GM10847 (cell line): ENCODE results near the gene RIC8B.

Experiments used
- POLR2A ChIP-seq: IDR thresholded peaks from 2 replicates; pipeline ENCODE4 v1.6.1; 2011; ENCODE audit not compliant: insufficient read length; ENCODE audit errors: extremely low read depth

RIC8B gene

GRCh38 chr12:106774005-106774807 is at the start of gene RIC8B:
TSS of gene RIC8B (plus strand) at chr12:106774682. CDS start at chr12:106774746, 64 bp downstream.
- peak; percentile 66 for TF ChIP-seq POLR2A

GRCh38 chr12:106724934-106725333 is 49.5 kb upstream of the RIC8B start:
- TF ChIP-seq POLR2A = no peak

GRCh38 chr12:106729611-106730010 is 44.9 kb upstream of the RIC8B start:
- TF ChIP-seq POLR2A = no peak

- no peak for TF ChIP-seq POLR2A
Observed at GRCh38 chr12:106732890-106733289, 41.6 kb upstream of the RIC8B start.

GRCh38 chr12:106733660-106734059 is 40.8 kb upstream of the RIC8B start:
- TF ChIP-seq POLR2A = no peak

GRCh38 chr12:106736051-106736957 is 38.2 kb upstream of the RIC8B start:
- TF ChIP-seq POLR2A = no peak

- no peak for TF ChIP-seq POLR2A
Observed at GRCh38 chr12:106739318-106739717, 35.2 kb upstream of the RIC8B start.

- no peak for TF ChIP-seq POLR2A
Observed at GRCh38 chr12:106739815-106740530, 34.5 kb upstream of the RIC8B start.

- no peak for TF ChIP-seq POLR2A
Observed at GRCh38 chr12:106740818-106741217, 33.7 kb upstream of the RIC8B start.

GRCh38 chr12:106741247-106741646 is 33.2 kb upstream of the RIC8B start:
- TF ChIP-seq POLR2A = no peak

GRCh38 chr12:106743270-106743988 is 31.1 kb upstream of the RIC8B start:
- TF ChIP-seq POLR2A = no peak

GRCh38 chr12:106744600-106744999 is 29.9 kb upstream of the RIC8B start:
- no peak for TF ChIP-seq POLR2A

- TF ChIP-seq POLR2A = no peak
Observed at GRCh38 chr12:106745181-106745745, 29.2 kb upstream of the RIC8B start.

- no peak for TF ChIP-seq POLR2A
Observed at GRCh38 chr12:106747973-106748436, 26.5 kb upstream of the RIC8B start.

- TF ChIP-seq POLR2A = no peak
Observed at GRCh38 chr12:106750524-106750923, 24.0 kb upstream of the RIC8B start.

GRCh38 chr12:106753526-106753925 is 21.0 kb upstream of the RIC8B start:
- TF ChIP-seq POLR2A = no peak
